ENCODE measurements around the gene GREB1.

GREB1 gene

GRCh38 chr2:11684894-11685460 lies 151.1 kb downstream of the GREB1 start:
- no peak for DNase-seq

GRCh38 chr2:11685906-11686470 lies 152.1 kb downstream of the GREB1 start:
- DNase-seq: no peak

- DNase-seq: no peak
Measured at GRCh38 chr2:11687736-11688135, 153.9 kb downstream of the GREB1 start.

- peak; percentile 52 to 81 (median 69) for DNase-seq
Measured at GRCh38 chr2:11688222-11689069, 154.6 kb downstream of the GREB1 start.

GRCh38 chr2:11691076-11691660 lies 157.3 kb downstream of the GREB1 start:
- DNase-seq: no peak
